Fibroblast of skin of right quadriceps (primary cell): ENCODE measurements around the gene EMX2.
"Not testable (repeated sequence)": the region's sequence is repeated elsewhere in the genome, so short reads cannot be mapped to it uniquely, and the experiment has no call there.

Experiments
- DNase-seq: peaks from one replicate; pipeline ENCODE4 v3.0.0-alpha.2; 2013

The EMX2 gene

DNA sequence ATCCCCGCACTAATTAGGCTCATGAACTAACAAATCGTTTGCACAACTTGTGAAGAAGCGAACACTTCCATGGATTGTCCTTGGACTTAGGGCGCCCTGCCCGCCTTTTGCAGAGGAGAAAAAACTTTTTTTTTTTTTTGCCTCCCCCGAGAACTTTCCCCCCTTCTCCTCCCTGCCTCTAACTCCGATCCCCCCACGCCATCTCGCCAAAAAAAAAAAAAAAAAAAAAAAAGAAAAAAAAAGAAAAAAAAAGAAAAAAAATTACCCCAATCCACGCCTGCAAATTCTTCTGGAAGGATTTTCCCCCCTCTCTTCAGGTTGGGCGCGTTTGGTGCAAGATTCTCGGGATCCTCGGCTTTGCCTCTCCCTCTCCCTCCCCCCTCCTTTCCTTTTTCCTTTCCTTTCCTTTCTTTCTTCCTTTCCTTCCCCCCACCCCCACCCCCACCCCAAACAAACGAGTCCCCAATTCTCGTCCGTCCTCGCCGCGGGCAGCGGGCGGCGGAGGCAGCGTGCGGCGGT is at the start of gene EMX2:
EMX2 (plus strand) TSS at position 41 of the 519 bp plus-strand sequence. CDS start 522 bp downstream, outside the sequence.
- DNase-seq: no peak

DNA sequence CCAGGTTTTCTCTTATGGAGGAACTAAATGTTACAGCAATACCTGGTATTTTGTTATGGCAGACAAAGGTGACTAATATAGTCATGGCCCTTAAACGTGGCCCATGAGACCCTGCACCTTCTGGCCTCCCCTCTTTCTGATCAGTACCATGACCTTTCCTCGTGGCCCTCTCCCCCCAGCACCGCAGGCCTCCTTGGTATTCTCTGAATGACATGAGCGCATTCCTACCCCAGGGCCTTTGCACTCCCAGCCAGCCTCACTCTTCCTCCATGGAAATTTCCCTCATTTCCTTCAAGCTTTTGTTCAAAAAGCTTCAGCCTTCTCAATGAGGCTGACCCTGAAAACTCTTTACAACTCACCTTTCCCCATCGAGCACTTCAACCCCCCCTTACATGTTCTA is 46.5 kb upstream of the EMX2 start:
- DNase-seq: no peak

DNA sequence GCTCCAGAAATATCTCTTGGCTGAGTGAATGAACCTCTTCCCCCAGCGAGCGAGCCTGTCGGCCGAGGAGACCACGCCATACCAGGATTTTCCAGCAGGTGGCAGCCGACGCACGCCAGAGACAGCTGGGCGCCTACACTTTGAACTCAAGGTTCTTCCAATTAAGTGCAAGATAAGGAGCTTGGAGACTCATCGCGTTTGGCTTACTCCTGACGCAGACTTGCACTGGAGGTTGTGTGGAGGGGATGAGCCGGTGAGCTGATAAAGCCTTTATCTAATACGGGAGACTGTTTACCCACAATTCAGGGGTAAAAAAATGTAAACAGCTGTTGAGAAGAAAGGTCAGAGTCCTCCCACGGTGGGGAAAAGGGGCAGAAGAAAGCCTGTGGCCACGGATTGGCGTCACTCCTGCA is 45.9 kb upstream of the EMX2 start:
- DNase-seq: peak; percentile 88

DNA sequence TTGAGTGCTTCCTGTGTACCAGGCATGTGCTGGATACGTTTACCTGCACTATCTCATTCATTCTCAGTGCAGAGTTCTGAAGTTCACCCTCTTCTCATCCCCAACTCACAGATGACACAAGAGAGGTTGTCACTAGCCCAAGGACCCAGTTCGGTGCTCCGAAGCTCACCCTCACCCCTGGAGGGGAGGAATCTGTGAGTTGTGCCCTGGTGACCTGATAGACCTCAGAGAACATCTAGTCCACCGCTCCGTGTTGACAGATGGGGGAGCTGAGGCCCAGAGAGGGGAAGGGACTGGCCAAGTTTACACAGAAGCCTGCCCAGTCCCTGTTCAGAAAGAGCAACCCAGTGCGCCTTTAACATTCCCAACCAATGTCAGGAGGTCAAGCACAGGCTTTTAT is 44.8 kb upstream of the EMX2 start:
- no peak for DNase-seq

DNA sequence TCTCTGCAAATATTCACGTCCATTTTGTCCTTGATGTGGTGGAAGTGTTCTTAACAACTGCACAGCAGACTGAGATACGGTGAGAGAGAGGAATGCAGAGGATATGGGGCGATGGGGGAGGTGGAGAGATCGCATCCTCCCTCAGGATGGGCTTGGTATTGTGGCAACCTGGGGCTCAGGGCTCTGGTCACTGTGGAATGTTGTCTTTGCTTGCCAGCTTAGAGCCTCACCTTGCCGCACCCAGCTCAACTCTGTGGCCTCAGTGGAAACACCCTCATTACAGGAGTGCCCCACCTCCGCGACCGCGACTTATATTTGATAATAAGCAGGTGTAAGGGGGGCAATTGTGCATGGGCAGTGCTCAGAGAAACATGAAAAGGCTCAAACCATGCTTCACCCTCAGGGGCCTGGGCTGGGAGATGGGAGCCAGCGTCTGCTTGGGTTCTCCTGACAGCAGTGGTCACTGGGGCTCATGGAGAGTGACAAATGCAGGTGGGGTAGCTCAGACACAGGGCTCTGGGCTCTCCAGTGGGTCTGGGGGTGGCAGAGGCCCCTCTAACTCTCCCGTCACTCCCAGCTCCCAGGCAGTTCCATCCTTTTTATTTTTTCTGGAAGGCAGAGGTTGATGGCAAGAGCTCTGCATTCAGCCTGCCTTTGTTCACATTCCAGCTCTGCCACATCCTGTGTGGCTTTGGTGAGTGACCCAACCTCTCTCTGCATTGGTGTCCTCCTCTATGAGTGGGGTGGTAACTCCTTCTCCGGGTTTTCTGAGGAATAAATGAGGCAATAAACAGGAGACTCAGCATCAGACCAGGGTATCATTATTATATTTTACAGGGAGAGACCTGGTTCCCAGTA is 43.1 kb upstream of the EMX2 start:
- peak; percentile 63 for DNase-seq

DNA sequence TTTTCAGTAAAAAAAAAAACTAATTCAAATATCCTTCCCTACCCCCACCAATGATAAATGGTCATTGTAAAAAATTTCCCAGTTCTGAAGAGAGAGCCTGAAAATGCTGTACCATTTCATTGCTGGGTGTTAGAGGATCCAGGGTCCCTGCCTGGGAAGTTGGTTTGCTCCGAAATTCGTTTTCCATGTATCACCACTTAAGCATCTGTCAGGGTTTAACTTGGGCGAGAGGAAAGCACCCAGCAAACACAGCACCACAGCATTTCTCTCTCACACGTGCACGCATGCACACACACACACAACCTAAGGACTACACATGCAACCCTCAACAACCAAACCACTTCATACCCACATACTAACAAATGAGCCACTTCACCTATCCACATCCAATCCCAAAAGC is 42.1 kb upstream of the EMX2 start:
- peak; percentile 54 for DNase-seq

DNA sequence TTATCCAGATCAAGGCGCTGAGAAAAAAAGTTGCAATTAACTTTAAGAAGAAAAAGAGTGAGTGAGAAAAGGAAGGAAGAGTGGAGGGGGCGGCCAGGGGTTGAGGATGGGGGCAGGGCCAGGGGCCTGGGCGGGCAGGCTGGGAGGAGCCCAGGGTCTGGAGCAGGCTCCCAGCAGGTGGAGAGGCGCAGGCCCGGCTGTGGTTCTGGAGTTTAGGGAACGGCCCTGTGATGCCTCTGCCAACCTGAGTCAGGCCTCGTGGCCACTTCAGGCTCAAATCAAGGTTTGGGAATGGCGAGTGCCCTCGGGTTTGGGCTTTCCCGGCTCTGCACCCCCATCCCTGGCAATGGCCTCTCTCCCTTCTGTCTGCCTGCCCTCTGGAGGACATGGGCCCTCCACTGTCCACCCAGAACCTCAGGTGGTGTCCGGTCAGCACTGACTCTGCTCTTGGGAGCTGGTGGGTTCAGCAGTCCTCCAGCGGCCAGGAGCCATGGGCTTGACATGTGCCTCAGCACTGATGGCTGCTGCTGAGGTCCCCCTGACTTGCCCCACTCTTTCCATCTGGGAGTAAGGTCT is 41.0 kb upstream of the EMX2 start:
- no peak for DNase-seq

DNA sequence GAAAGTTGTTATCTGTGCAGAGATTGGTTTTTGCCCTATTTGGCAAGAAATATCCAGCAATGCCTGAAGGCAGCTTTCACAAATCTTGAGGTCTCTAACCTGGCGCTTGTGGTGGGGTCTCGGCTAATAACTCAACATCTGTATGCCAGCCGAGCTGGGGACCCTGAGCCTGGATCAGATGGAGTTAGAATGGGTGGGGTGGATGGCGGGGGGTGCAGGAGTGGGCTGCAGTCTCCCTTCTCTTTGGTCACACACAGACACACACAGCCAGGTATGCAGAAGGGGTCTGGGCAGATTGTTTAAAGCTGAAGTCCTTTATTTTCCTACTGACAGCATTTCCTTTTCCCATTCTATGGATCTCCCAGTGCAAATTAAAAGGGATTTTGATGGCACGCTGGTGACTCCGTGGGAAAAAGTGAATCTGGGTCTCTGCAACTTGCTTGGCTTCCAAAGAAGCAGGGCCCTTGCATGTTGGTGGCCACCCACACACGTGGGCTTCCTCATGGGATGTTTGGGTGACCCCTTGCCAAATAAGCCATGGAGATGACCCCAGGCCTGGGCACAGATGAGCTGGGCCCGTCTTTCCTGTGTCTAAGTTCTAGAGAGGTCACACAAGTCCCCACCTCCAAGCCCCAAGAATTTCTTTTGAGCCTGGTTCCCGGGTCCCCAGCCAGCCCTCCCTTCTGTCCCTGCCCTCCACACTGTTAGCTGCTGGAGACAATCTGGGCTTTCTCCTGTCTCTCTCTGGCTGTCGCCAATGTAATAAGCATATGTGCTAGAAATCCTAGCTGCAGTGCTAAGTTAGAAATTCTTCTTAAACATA is 39.9 kb upstream of the EMX2 start:
- DNase-seq: no peak

DNA sequence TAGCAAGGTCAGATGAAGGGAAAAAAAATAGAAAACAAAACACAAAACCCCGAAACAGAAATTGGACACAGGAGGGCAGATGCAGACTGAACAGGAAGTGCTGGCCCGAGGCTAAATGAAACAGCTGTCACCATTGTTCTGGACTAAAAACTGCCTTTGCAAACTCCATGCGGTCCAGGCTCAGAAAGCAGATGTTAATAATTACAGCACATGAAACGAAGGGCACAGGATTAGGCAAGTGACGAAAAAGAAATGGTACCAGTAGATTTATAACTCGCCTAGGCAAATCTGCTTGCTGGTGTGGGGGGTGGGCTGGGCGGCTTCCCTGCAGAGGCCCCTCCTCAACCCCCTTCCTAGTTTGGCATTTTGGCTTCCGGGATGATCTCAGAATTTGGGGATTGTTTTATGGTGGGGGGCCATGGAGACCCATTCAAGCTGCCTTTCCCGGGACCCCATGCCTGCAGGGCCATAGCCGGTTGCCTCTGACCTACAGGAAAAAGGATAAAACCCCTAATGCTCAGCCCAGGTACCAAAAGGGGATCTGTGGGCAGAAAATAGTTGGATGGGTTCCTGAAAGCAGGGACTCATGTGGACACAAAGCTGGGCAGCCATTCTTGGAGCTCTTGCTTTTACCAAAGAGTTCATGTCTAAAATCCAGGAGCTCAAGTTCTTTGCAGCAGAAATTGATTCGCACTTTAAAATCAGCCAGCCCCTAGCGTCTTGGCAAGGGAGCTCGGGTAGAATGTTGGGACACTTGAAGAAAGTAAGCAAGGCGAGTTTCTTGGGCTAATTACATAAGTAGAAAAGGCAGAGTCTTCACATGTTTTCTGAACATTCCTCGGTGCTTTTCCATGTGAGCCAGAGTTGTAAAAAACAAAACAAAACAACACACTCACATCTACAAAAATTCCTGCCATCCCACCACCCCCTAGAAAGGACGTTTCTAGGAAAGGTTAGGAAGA is 39.0 kb upstream of the EMX2 start:
- DNase-seq: peak; percentile 80

DNA sequence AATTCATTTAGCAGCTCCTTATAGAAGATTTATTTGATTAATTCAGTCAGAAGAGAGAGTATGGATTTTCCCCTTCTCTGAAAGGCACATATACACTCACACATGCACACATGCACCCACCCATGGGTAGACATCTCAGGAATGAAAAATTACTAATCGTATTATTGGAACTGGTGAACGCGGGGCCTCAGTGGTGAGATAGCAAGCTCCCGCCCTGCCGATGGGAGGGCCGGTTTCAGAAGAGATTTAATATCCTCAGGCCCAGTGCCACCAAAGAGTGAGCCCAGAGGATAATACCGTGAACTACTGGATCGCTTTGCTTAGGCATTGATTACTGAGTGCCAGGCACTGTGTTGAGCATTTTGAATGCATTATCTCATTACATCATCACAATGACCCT is 38.0 kb upstream of the EMX2 start:
- DNase-seq: peak; percentile 35

DNA sequence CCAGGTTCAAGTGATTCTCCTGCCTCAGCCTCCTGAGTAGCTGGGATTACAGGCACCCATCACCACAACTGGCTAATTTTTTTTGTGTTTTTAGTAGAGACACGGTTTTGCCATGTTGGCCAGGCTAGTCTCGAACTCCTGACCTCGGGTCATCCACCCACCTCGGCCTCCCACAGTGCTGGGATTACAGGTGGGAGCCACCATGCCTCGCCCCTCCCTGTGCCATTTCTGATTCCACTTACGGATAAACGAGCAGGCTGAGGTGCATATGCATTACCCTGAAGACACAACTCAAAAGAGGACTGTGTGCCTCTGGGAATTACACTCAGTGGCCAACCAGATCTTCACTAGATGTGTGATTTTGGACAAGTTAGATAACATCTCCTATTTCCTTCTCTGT is 35.5 kb upstream of the EMX2 start:
- DNase-seq: not testable (repeated sequence)

DNA sequence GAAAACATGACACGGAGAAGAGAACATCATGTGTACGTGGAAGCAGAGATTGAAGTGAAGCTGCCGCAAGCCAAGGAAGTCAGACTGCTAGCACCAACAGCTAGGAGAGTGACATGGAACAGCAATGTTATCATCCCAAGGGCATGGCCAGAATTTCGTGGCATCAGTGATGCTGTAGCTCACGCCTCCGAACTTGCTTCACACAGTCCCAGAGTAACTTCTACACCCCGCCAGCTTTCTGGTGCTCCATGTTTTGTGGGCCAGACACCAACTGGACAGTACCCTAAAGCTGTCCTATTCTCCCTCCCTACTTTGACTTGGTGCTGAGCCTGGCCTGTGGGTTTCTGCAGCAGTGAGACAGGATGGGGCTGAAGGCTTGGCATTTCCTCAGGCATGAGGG is 33.0 kb upstream of the EMX2 start:
- no peak for DNase-seq

DNA sequence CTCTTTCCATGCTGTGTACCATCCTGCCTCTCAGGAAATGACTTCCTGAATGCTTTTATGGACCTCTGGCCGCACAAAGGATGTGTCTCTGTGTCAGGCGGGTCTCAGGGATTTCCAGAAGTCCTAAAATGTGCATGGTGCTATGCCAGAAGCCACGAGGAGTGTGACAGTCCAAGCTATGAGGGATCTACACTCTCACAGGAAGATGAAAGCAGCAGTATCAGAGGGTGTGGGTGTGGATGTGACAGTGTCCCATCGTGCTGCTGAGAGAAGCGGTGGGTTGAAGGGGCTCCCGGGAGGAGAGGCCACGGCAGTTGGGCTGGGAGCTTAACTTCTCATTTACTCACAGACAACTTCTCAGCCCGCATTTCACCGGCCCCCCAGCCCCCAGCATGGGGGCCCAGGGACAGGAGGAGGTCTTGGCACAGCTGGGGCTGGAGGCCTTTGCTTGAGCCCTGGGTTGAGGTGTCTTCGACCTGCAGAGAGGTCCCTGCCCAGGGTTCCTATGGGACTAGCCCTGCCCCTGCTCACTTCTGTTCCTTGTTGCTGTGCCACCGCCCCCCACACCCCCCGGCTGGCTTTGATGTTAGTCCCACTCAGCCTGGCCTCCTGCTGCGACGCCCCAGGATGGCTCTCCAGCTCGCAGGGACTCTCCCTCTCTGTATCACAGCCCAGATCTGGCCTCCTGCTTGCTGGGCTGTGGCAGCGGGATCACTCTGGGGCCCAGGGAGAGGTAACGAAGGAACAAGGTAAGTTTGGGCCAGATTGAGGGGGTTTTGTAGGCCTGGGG is 30.8 kb upstream of the EMX2 start:
- DNase-seq: no peak

DNA sequence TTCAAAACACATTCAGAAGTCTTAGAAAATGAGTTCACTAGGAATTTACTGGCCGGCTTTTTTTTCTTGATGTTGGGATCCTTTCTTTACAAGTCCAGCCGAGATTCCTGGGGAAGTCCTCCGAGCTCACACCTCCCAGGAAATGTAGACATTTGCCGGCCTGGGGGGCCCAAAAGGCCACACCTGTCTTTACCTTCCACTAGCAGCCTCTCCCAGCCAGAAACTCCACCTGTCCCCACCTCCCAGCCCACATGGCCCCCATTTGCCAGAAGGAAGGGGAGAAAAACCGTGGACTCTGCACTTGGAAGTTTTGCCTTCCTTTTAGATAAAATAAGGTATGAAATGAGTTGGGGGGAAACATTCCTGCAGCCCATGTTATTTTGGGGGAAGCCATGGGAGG is 27.6 kb upstream of the EMX2 start:
- no peak for DNase-seq

DNA sequence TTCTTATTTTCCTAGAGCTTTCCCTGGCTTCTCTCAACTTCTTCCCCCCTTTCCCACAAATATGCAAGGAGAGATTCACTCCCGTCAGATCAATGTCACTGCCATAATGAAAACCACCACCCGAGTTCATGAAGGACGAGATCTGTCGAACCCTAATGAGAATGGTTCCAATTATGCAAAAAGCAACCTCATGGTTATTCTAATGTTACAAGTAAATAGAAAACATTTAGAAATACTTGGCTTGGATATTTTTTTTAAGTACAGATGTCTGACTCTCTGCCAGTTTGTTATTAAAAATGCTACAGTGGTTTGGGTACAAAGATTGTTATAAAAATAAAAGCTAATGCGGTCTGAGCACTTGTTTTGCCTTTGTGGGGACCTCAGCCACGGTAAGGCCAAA is 25.9 kb upstream of the EMX2 start:
- DNase-seq: no peak

DNA sequence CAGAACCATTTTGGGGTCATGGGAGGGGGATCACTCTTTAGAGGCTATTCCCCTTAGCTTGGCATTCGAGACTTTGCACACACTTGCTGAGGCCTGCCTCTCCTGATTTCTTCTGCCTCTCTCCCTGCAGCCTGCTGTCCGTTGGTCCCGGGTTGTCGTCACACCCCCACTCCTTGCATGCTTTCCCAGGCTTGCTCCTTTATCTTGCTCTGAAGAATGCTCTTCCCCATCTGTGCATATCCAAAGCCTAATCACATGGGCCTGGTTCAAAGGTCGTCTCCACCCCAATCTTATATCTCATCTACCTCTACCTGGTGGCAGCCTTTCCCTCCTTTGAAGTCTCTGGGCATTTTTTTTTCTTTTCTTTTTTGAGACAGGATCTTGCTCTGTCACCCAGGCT is 24.3 kb upstream of the EMX2 start:
- DNase-seq: no peak

DNA sequence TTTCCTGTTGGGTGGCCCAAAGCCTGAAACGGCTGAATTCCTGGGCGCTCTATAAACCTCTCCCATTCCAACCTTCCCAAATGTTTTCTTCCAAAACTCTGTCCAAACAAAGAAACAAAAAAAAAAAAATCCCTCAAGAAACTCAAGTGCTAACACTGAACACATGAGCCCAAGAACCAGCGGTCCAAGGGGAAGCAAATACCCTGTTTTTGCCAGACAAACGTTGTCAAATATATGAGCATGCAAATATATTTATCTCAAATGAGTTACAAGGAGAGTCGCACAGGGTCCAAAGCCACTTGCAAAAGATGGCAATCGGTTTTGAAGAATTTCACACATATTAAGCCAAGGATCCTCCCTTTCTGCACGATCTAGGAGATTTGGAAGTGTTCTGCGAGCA is 23.3 kb upstream of the EMX2 start:
- DNase-seq: no peak

DNA sequence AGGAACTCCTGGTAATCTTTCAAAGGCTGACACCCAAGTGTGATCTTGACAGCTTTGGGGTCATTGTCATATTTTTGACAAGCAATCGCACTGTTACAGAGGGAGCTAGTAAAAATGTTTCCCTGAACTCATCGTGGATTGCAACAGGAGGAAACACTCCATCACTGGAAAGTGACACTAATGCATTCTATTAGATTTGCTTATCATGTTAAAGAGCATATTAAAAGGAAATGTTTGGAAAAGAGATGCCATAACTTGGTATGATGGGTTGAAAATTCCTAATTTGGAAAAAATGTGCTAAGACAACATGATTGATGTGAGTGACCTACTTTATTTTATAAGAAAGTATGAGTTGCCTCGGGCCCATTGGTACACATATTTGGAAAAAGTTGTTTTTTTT is 22.7 kb upstream of the EMX2 start:
- peak; percentile 69 for DNase-seq

DNA sequence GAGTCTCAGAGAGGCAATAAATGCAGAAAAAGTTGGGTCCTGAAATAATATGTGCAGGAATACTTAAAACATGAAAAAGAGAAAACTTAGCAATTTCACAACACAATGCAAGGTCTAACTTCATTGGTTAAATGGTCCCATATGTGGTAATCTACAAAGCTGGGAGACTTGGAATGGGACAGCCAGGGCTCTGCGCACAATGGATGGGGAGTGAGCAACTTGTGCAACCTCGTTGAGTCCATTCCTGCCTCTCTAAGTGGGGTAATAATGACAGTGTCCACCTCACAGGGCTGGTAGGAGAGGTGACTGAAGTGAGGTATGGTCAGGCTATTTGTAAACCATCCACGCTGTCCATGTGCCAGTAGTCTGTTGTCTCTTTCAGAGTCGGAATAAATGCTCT is 11.8 kb upstream of the EMX2 start:
- peak; percentile 43 for DNase-seq

DNA sequence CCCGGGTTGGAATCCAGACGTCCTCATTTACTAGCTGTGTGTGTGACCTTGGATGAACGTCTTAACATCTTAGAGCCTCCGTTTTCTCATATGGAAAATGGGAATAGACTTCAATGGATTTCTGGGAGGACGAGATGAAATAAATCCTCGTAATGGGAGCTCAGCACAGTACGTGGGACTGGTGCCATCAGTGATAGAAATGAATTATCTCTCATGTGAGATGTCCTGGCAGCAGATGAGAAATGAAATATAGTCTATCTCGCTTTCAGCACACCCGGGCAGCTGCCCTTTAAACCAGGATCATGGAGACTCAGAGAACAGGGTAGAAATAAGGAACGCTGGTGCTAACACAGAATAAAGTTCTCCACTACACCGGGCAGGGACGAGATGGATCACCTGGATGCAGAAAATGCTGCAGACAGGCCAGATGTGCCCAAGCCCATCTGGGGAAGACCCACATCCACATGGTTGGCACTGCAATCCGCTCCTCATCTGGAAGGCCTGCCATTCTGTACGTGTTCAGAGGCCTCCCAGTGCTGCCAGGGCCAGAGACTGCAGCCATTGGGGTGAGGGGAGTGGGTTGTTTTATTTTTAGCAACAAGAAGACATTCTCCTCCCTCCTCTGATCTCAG is 11.1 kb upstream of the EMX2 start:
- no peak for DNase-seq

DNA sequence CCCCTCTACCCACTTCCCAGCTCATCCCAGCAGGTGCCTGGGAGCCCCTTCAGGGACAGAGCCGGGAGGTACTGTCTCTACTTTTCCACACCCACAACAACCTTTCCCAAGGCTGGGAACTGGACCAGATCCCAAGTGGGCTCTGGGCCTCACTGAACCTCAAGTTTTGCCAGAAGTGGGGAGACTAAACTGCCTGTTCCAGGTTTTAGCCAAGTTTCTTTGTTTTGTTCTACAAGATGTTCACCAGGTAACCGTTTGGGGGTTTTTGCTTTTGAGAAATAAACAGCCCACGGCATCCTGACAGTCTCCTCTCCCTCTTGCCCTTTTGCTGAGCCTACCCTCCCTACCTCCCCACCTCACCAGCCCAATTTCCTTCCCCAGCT is 10.6 kb upstream of the EMX2 start:
- DNase-seq: no peak
